GM19397 (cell line): ENCODE results near the gene VPS35L.

Experiments
- ATAC-seq: cut with Tn5 transposase; IDR thresholded peaks from one replicate; pipeline ENCODE4 v1.9.1; 2021; ENCODE audit warnings: mild to moderate bottlenecking, moderate library complexity; ENCODE audit not compliant: unreplicated experiment

VPS35L gene

GRCh38 chr16:19589106-19589505 lies 33.6 kb downstream of the VPS35L start:
- no peak for ATAC-seq

GRCh38 chr16:19589771-19590302 lies 34.3 kb downstream of the VPS35L start:
- ATAC-seq, result no peak

- ATAC-seq, result no peak
These were observed 39.7 kb downstream of the VPS35L start for GRCh38 chr16:19595043-19595767.

- ATAC-seq, result no peak
These were observed 43.5 kb downstream of the VPS35L start for GRCh38 chr16:19598805-19599510.

- ATAC-seq, result no peak
These were observed 44.6 kb downstream of the VPS35L start for GRCh38 chr16:19599968-19600716.

GRCh38 chr16:19601083-19601976 lies 45.8 kb downstream of the VPS35L start:
- no peak for ATAC-seq

GRCh38 chr16:19604911-19605310 lies 49.4 kb downstream of the VPS35L start:
- ATAC-seq, result no peak

- no peak for ATAC-seq
These were observed 50.2 kb downstream of the VPS35L start for GRCh38 chr16:19605701-19606100.

GRCh38 chr16:19607616-19608280 lies 52.2 kb downstream of the VPS35L start:
- ATAC-seq, result no peak

- no peak for ATAC-seq
These were observed 53.9 kb downstream of the VPS35L start for GRCh38 chr16:19609359-19609758.

GRCh38 chr16:19610200-19610599 lies 54.7 kb downstream of the VPS35L start:
- no peak for ATAC-seq

GRCh38 chr16:19613834-19614233 lies 58.3 kb downstream of the VPS35L start:
- ATAC-seq, result no peak

- ATAC-seq, result no peak
These were observed 60.7 kb downstream of the VPS35L start for GRCh38 chr16:19616241-19616640.

- no peak for ATAC-seq
These were observed 63.4 kb downstream of the VPS35L start for GRCh38 chr16:19618876-19619275.

GRCh38 chr16:19621445-19621844 lies 65.9 kb downstream of the VPS35L start:
- ATAC-seq, result no peak

- ATAC-seq, result no peak
These were observed 69.5 kb downstream of the VPS35L start for GRCh38 chr16:19625039-19625438.

- ATAC-seq, result no peak
These were observed 81.1 kb downstream of the VPS35L start for GRCh38 chr16:19636436-19637267.

- no peak for ATAC-seq
These were observed 84.5 kb downstream of the VPS35L start for GRCh38 chr16:19639986-19640421.

GRCh38 chr16:19642501-19642900 lies 87.0 kb downstream of the VPS35L start:
- no peak for ATAC-seq
